ENCODE measurements around the gene KRT31. TPM values are rescaled to one million over a fixed set of nuclear protein-coding genes. Genes with fewer than 3 reads are reported as not detected.

KRT31 gene
- total and polyA plus RNA-seq, 2 of the 8 experiments (the other 6 are each of a cell fraction or from before 2014, with no cell fraction given), result not detected

GRCh38 chr17:41393294-41393693 lies 4.1 kb downstream of the KRT31 start:
- no peak overlapping the region for H2BK12ac ChIP-seq (ENCODE audit: low read depth, low read length)
- H3K56ac ChIP-seq (replicated peaks; ENCODE audit: insufficient read length, low read depth, low read length), result no peak overlapping the region
- no peak for DNase-seq (ENCODE audit: low read depth in 1 of 2, low spot score in 2 of 2)
- H3K27me3 ChIP-seq (replicated peaks in 1 of 4; ENCODE audit: control insufficient read depth in 3 of 4, extremely low read depth in 1 of 4, insufficient read depth in 3 of 4, low read length in 3 of 4), result no peaks in the 10 kb centered on the region
- no peak overlapping the region for H3K23ac ChIP-seq (ENCODE audit: insufficient read length)
- no peak for TF ChIP-seq SIRT6 (IDR thresholded peaks at IDR 0.05; ENCODE audit: low read length)
- no peak for TF ChIP-seq EP300 (IDR thresholded peaks at IDR 0.05; ENCODE audit: borderline replicate concordance in 1 of 2, low read depth in 2 of 2, low read length in 2 of 2)
- no peak for TF ChIP-seq E2F6 (IDR thresholded peaks at IDR 0.05)
- no peak for TF ChIP-seq SUZ12 (IDR thresholded peaks at IDR 0.05; ENCODE audit: low read length)
- TF ChIP-seq PHF8 (conservative IDR thresholded peaks at IDR 0.05; ENCODE audit: low read depth, low read length), result no peak
- no peak for TF ChIP-seq POU5F1 (IDR thresholded peaks at IDR 0.05; ENCODE audit: low read depth, low read length)
- TF ChIP-seq RXRA (IDR thresholded peaks at IDR 0.05; ENCODE audit: insufficient read depth, low read depth, low read length), result no peak
- no peak for TF ChIP-seq POLR2A (IDR thresholded peaks at IDR 0.05; ENCODE audit: control extremely low read depth in 1 of 2, low read depth in 2 of 2, low read length in 2 of 2)
- no peak for TF ChIP-seq BRCA1 (IDR thresholded peaks at IDR 0.05; ENCODE audit: low read depth, low read length)
- TF ChIP-seq NANOG (IDR thresholded peaks at IDR 0.05; ENCODE audit: insufficient read depth, low read depth, low read length, poor library complexity, severe bottlenecking), result no peak
- no peak for TF ChIP-seq ZNF274 (IDR thresholded peaks at IDR 0.05; ENCODE audit: borderline replicate concordance, extremely low read depth, low read length)
- TF ChIP-seq SP2 (IDR thresholded peaks at IDR 0.05; ENCODE audit: low read length), result no peak
- ChIA-PET POLR2A (ENCODE audit: partially characterized antibody) (no interaction called here), CTCF (ENCODE audit: partially characterized antibody) (interaction anchor here (0.9 kb wide), 1 partner anchor 156 kb away, joined by 3 read pairs; no protein-coding TSS in a partner anchor)
- H3K4me1 ChIP-seq (replicated peaks in 1 of 4; ENCODE audit: control insufficient read depth in 3 of 4, insufficient read depth in 4 of 4, low read length in 3 of 4), result no peaks in the 10 kb centered on the region
- H3K18ac ChIP-seq (ENCODE audit: extremely low read depth, low read length), result no peak overlapping the region
- no peak overlapping the region for H3K4ac ChIP-seq (replicated peaks; ENCODE audit: insufficient read length, low read depth, low read length)
- no peak overlapping the region for H3K4me3 ChIP-seq (ENCODE audit: extremely low read depth in 1 of 4, insufficient read depth in 2 of 4, low read depth in 3 of 4, low read length in 4 of 4)
- no peak overlapping the region for H4K5ac ChIP-seq (ENCODE audit: insufficient read length, low read depth, low read length)
- no peak overlapping the region for H3K14ac ChIP-seq (ENCODE audit: insufficient read length)
- H3K9ac ChIP-seq (replicated peaks in 1 of 4; ENCODE audit: extremely low read depth in 1 of 4, low read depth in 3 of 4, low read length in 3 of 4), result no peak overlapping the region
- H4K20me1 ChIP-seq (replicated peaks in 1 of 2; ENCODE audit: control insufficient read depth in 1 of 2, insufficient read depth in 2 of 2, low read length in 2 of 2), result no peaks in the 10 kb centered on the region
- no peak overlapping the region for H2BK120ac ChIP-seq (replicated peaks; ENCODE audit: low read depth, low read length)
- no peak overlapping the region for H3K4me2 ChIP-seq (ENCODE audit: insufficient read depth in 1 of 2, low read depth in 2 of 2, low read length in 2 of 2)
- H3K79me2 ChIP-seq (ENCODE audit: control insufficient read depth in 1 of 2, insufficient read depth in 2 of 2, low read length in 2 of 2), result no peaks in the 10 kb centered on the region
- no peak overlapping the region for H2BK5ac ChIP-seq (ENCODE audit: low read depth, low read length)
- no peak overlapping the region for H2BK15ac ChIP-seq (ENCODE audit: low read length)
- FAIRE-seq, result no peak
- H2AK5ac ChIP-seq (ENCODE audit: low read depth, low read length), result no peak overlapping the region
- no peak overlapping the region for H4K8ac ChIP-seq (ENCODE audit: extremely low read depth, insufficient read depth, low read length)
- H3K27ac ChIP-seq (ENCODE audit: low read depth, low read length), result no peak overlapping the region
- no peaks in the 10 kb centered on the region for H3K36me3 ChIP-seq (ENCODE audit: control insufficient read depth in 2 of 4, insufficient read depth in 4 of 4, low read length in 3 of 4)
- H2AFZ ChIP-seq (ENCODE audit: low read length), result no peak overlapping the region
- H3K23me2 ChIP-seq (ENCODE audit: low read depth, low read length), result no peaks in the 10 kb centered on the region
- H3K79me1 ChIP-seq (ENCODE audit: low read depth, low read length), result no peaks in the 10 kb centered on the region
- H4K91ac ChIP-seq (replicated peaks; ENCODE audit: insufficient read length, low read length), result no peak overlapping the region
- H3K9me3 ChIP-seq (ENCODE audit: insufficient read depth in 2 of 2, low read depth in 1 of 2, low read length in 1 of 2), result no peaks in the 10 kb centered on the region
- H2BK20ac ChIP-seq (ENCODE audit: low read length), result no peak overlapping the region
- 79% methylated on average over 5 of the region's 5 CpGs; no CpG with 5 or more reads in 1 of the 2 experiments for WGBS, 2 experiments (ENCODE audit: extremely low coverage in 1 of 2, insufficient coverage in 1 of 2, insufficient read length in 1 of 2, insufficient replicate concordance in 2 of 2, low coverage in 1 of 2, low lambda C conversion rate in 2 of 2, missing lambda C conversion rate in 1 of 2)
